ENCODE results near the gene OR14A2.
A peak's percentile ranks its signal among the peaks of the same experiment; 100 is the strongest.
"Not testable (repeated sequence)": the region's sequence is repeated elsewhere in the genome, so short reads cannot be mapped to it uniquely, and the experiment has no call there.

Gene OR14A2

DNA sequence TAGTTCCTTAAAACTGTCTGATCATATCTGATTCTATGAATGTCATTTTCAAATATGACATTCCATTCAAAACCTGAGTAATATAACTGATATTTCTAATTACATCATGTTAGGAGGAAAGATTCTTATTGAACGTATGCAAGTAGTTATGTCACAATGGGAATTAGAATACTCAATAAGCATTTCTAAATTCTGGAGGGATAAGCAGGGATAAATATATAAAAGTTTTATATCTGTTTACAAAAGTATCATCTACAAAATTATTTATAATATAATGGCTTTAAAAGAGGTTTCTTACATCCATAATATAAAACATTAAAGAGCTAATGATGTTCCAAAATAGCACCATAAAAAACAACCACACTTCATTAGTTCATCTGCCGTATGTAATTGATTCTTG is at the start of gene OR14A2:
Gene OR14A2 (minus strand): TSS at position 101 of the 400 bp plus-strand sequence.
- Mint-ChIP-seq H3K9me3 (peaks cover 7% of the 10 kb centered on the region), H3K27ac (no peak within 1 kb of the TSS), H3K4me3 (no peak within 1 kb of the TSS), H3K36me3 (no peaks in the 10 kb centered on the region), H3K4me1 (no peaks in the 10 kb centered on the region)
- ATAC-seq (no peak), DNase-seq (ENCODE audit: low spot score in 2 of 2) (no peak)

DNA sequence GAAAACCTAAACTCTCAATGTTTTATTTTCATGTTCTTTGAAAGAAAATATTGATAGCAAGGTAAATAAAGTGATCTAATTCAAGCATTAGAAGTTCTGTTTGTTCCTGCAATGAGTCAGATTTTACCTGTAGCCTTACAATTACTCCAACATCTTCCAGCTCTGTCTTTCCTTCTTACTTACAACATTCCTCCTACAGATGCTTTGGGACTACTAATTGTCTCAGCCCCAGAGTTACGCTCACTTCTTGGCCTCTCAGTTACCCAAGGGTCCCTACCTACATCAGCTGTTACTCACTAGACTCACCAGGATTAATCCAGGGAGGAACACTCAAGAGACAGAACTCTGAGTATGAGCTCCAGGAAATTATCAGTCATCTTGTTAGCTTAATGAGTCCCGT is 49.6 kb upstream of the OR14A2 start:
- Mint-ChIP-seq H3K4me1 (no peaks in the 10 kb centered on the region), H3K36me3 (no peaks in the 10 kb centered on the region), H3K27ac (no peak overlapping the region), H3K9me3 (peaks cover 7% of the 10 kb centered on the region), H3K4me3 (no peak overlapping the region)
- no peak for ATAC-seq
- DNase-seq (ENCODE audit: low spot score in 2 of 2) = no peak

GRCh38 chr1:247769603-247770002 is 21.7 kb upstream of the OR14A2 start:
- Mint-ChIP-seq H3K36me3 (no peaks in the 10 kb centered on the region), H3K4me1 (no peaks in the 10 kb centered on the region), H3K9me3 (peaks cover 4% of the 10 kb centered on the region), H3K4me3 (no peak overlapping the region), H3K27ac (no peak overlapping the region)
- ATAC-seq (no peak), DNase-seq (ENCODE audit: low spot score in 2 of 2) (no peak)

DNA sequence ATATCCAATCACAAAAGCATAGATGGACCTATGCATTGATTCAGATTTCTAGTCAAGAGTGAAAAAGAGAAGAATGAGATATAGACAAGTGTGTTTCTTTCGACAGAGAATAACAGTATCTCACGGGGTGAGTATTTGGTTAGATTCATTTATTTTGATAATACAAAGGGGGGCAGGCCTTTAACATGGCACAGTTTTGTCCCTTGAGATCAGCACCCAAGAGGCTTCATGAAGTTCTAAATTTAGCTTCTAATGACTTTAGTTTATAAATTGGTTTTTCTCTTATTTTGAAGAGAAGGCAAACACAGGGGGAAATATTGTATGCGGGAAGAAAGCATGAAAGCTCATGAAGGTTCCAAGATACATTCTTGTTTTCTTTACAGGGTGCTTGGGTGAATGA is 12.5 kb upstream of the OR14A2 start, which contains the start of gene OR1C1:
Gene OR1C1 (minus strand): TSS at position 101 of the 400 bp plus-strand sequence. CDS start 2,150 bp downstream, outside the sequence.
- no peak within 1 kb of the TSS for H3K4me3 Mint-ChIP-seq
- ATAC-seq (no peak), DNase-seq (ENCODE audit: low spot score in 2 of 2) (no peak)
- no peaks in the 10 kb centered on the region for H3K36me3 Mint-ChIP-seq
- H3K27ac Mint-ChIP-seq = no peak within 1 kb of the TSS
- H3K4me1 Mint-ChIP-seq = no peaks in the 10 kb centered on the region
- H3K9me3 Mint-ChIP-seq = peaks cover 8% of the 10 kb centered on the region

GRCh38 chr1:247754311-247754710 is 6.4 kb upstream of the OR14A2 start:
- peaks cover 16% of the 10 kb centered on the region for H3K9me3 Mint-ChIP-seq
- H3K27ac Mint-ChIP-seq; ATAC-seq; H3K4me3 Mint-ChIP-seq; H3K4me1 Mint-ChIP-seq; H3K36me3 Mint-ChIP-seq; DNase-seq (ENCODE audit: low spot score in 2 of 2): not testable (repeated sequence)

GRCh38 chr1:247749870-247750269 is 1.9 kb upstream of the OR14A2 start:
- Mint-ChIP-seq H3K4me3 (no peak overlapping the region), H3K9me3 (peaks cover 8% of the 10 kb centered on the region), H3K36me3 (no peaks in the 10 kb centered on the region), H3K4me1 (no peaks in the 10 kb centered on the region), H3K27ac (no peak overlapping the region)
- no peak for DNase-seq (ENCODE audit: low spot score in 2 of 2)
- ATAC-seq = peak; percentile 40

- Mint-ChIP-seq H3K4me1 (no peaks in the 10 kb centered on the region), H3K36me3 (no peaks in the 10 kb centered on the region), H3K27ac (no peak overlapping the region), H3K9me3 (peaks cover 7% of the 10 kb centered on the region), H3K4me3 (no peak overlapping the region)
- ATAC-seq (no peak), DNase-seq (ENCODE audit: low spot score in 2 of 2) (no peak)
Measured at GRCh38 chr1:247747616-247748015, 325 bp downstream of the OR14A2 start.

DNA sequence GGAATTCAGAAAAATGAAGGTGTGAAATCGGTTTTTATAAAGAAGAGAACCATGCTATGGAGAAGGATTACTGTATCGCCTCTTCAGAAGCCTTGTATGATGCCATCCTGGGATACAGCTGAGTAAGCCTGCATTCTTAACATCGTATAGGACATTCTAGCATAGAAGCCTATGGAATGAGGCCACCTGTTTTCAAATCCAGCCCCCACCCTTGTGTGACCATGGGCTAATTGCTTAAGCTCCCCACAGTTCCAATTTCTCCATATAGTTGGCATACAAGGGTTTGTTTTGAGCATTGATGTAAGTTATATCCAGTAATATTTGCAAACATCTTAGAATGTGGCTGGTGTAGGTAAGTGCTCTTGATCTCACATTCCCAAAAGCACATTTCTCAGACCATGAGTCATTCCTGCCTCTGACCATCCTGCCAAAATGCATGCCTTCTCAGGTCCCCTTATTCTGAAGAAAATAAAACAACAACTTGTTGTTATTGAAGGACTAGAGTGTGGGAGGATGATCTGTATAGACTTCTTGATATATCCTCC is 1.5 kb downstream of the OR14A2 start:
- Mint-ChIP-seq H3K4me1 (no peaks in the 10 kb centered on the region), H3K4me3 (no peak overlapping the region), H3K27ac (no peak overlapping the region), H3K9me3 (peaks cover 7% of the 10 kb centered on the region), H3K36me3 (no peaks in the 10 kb centered on the region)
- DNase-seq (ENCODE audit: low spot score in 2 of 2) (no peak), ATAC-seq (no peak)

- not testable (repeated sequence) for ATAC-seq; H3K4me3 Mint-ChIP-seq; H3K27ac Mint-ChIP-seq; H3K9me3 Mint-ChIP-seq; H3K36me3 Mint-ChIP-seq; H3K4me1 Mint-ChIP-seq; DNase-seq (ENCODE audit: low spot score in 2 of 2)
Measured at GRCh38 chr1:247742215-247742760, 5.7 kb downstream of the OR14A2 start.

GRCh38 chr1:247741756-247742155 is 6.2 kb downstream of the OR14A2 start:
- ATAC-seq = no peak
- no peaks in the 10 kb centered on the region for H3K9me3 Mint-ChIP-seq

DNA sequence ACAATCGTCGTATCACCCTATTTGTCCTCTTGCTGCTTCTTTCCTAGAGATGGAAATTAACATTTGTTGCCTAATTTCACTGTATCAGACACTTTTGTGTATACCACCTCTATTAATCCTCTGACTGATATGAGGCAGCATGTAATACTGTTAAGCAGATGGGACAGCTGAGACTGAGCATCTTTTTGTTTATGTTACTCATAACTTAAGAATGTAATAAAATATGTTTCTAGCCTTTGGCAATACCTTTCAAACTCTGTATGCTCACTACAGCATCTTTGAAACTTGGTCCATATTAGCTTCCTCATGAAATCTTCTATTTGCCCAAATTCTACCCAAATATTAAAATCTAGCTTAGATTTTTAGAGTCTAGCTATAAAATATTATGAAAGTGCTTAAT is 7.2 kb downstream of the OR14A2 start:
- no peak overlapping the region for H3K27ac Mint-ChIP-seq
- no peak for DNase-seq (ENCODE audit: low spot score in 2 of 2)
- no peak for ATAC-seq

More at GRCh38 chr1:247741756-247742155, 6.2 kb downstream of the OR14A2 start:
- no peak overlapping the region for H3K4me3 Mint-ChIP-seq
- H3K4me1 Mint-ChIP-seq = no peaks in the 10 kb centered on the region
- H3K27ac Mint-ChIP-seq = no peak overlapping the region
- DNase-seq (ENCODE audit: low spot score in 2 of 2) = no peak
- H3K36me3 Mint-ChIP-seq = no peaks in the 10 kb centered on the region

GRCh38 chr1:247738315-247738714 is 9.6 kb downstream of the OR14A2 start, which contains the start of gene OR14K1:
Gene OR14K1 (plus strand): TSS chr1:247738615. CDS start chr1:247738615, 0 bp downstream.
- Mint-ChIP-seq H3K9me3 (no peaks in the 10 kb centered on the region), H3K4me1 (no peaks in the 10 kb centered on the region), H3K27ac (no peak within 1 kb of the TSS), H3K4me3 (no peak within 1 kb of the TSS), H3K36me3 (no peaks in the 10 kb centered on the region)
- ATAC-seq (no peak), DNase-seq (ENCODE audit: low spot score in 2 of 2) (no peak)

More for the DNA sequence above, 7.2 kb downstream of the OR14A2 start:
- no peak overlapping the region for H3K4me3 Mint-ChIP-seq
- H3K4me1 Mint-ChIP-seq = no peaks in the 10 kb centered on the region
- no peaks in the 10 kb centered on the region for H3K36me3 Mint-ChIP-seq
- no peaks in the 10 kb centered on the region for H3K9me3 Mint-ChIP-seq

DNA sequence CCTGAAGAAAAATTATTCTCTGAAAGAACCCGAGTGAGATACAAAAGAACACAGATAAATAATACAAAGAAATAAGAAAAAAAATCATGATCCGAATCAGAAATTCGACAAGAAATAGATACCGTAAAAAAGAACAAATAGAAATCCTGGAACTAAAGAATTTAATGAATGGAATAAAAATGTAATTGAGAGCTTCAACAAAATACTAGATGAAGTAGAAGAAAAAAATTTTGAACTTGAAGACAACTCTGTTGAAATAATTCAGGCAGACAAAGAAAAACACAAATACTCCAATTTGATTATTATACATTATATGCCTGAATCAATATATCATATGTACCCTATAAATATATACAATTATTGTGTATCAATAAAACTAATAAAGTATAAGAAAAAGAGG is 26.7 kb downstream of the OR14A2 start:
- no peak for DNase-seq (ENCODE audit: low spot score in 2 of 2)
- ATAC-seq = no peak
- Mint-ChIP-seq H3K4me1 (no peaks in the 10 kb centered on the region), H3K27ac (no peak overlapping the region), H3K9me3 (peaks cover 7% of the 10 kb centered on the region), H3K36me3 (no peaks in the 10 kb centered on the region), H3K4me3 (no peak overlapping the region)

DNA sequence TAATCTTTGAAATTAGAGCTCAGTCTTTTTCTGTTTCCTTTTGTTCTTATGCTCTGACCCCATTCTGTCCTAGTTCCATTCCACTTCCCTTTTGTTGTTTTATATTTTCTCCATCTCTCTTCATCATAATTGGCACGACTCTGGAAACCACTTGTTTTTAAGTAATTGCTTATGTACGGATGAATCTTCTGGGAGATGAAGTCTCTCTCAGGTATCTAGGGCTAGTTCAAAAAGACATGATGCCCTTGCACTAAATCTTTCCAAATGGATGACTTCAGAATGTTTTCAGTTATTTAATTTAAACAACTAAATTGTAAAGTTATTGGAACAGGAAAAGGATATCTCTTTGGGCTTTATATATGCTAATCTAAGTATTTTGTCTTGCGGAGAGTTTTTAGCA is 31.4 kb downstream of the OR14A2 start, which contains the start of gene OR6F1:
Gene OR6F1 (minus strand): TSS at position 101 of the 400 bp plus-strand sequence. CDS start 3,891 bp downstream, outside the sequence.
- no peak within 1 kb of the TSS for H3K27ac Mint-ChIP-seq
- no peak for ATAC-seq

DNA sequence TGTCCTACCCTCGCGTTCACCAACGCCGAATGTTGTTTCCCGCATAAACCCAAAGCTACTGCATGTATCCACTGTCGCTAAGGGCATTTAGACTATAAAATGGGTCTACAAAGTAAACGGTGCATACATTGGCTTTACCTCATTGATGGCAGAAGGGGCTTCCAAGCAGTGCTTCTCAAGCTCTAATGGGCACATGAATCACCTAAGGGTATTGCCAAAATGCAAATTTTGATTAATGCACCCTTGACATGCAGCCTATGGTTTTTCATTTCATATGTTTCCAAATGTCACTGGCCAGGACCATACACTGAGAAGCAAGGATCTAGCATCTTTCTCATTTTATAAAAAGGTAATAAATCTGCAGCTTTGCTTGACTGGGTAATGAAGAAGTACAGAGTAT is 34.2 kb downstream of the OR14A2 start:
- Mint-ChIP-seq H3K36me3 (no peaks in the 10 kb centered on the region), H3K9me3 (no peaks in the 10 kb centered on the region), H3K27ac (no peak overlapping the region), H3K4me1 (no peaks in the 10 kb centered on the region), H3K4me3 (no peak overlapping the region)
- no peak for ATAC-seq
- DNase-seq (ENCODE audit: low spot score in 2 of 2) = no peak

More for the DNA sequence above, 31.4 kb downstream of the OR14A2 start, which contains the start of gene OR6F1:
- no peak for DNase-seq (ENCODE audit: low spot score in 2 of 2)
- Mint-ChIP-seq H3K4me3 (no peak within 1 kb of the TSS), H3K4me1 (no peaks in the 10 kb centered on the region), H3K36me3 (no peaks in the 10 kb centered on the region), H3K9me3 (no peaks in the 10 kb centered on the region)

DNA sequence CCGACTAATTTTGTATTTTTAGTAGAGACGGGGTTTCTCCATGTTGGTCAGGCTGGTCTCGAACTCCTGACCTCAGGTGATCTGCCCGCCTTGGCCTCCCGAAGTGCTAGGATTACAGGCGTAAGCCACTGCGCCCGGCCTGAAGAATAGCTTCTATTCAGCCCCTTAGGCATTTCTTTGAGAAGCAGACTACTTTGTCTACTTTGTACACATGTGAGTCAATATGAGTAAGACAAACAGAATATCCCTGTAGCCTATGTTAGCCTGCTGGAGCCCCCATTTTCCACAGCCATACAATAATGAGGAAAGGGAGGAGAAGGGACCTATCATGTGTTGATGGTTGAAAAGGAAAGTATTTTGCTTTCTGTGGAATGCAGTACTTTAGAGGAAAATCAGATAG is 37.3 kb downstream of the OR14A2 start:
- H3K4me1 Mint-ChIP-seq = not testable (repeated sequence)

More for the DNA sequence above, 37.3 kb downstream of the OR14A2 start:
- not testable (repeated sequence) for ATAC-seq; H3K27ac Mint-ChIP-seq; DNase-seq (ENCODE audit: low spot score in 2 of 2); H3K4me3 Mint-ChIP-seq; H3K36me3 Mint-ChIP-seq; H3K9me3 Mint-ChIP-seq

All from stimulated activated effector memory CD8-positive, alpha-beta T cell treated with anti-CD3 and anti-CD28 coated beads, Interleukin-12 subunit alpha, Interleukin-12 subunit beta, amount 100 ng/mL, for 72 hours (primary cell).